Measurements from ENCODE around the gene FRMD4A.

DNA sequence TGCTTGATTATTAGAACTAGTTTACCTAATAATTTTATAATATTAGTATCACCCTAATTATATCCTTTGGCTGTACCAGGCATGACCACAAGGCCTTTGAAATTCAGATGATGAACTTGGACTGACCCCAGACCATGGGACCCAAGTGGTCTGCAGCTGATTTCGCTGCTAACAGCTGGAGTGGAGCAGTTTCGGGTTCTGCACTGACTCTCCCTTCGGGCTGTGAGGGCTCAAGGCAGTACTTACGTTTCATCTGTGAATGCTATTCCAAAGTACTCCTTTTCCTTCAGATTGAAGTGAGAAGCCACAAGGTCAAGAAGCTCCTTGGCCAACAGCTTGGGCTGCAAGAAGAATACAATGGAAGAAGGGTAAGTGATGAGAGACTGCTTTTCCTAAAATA, 520.2 kb downstream of the FRMD4A start:
- TF ChIP-seq, protein P1, sequence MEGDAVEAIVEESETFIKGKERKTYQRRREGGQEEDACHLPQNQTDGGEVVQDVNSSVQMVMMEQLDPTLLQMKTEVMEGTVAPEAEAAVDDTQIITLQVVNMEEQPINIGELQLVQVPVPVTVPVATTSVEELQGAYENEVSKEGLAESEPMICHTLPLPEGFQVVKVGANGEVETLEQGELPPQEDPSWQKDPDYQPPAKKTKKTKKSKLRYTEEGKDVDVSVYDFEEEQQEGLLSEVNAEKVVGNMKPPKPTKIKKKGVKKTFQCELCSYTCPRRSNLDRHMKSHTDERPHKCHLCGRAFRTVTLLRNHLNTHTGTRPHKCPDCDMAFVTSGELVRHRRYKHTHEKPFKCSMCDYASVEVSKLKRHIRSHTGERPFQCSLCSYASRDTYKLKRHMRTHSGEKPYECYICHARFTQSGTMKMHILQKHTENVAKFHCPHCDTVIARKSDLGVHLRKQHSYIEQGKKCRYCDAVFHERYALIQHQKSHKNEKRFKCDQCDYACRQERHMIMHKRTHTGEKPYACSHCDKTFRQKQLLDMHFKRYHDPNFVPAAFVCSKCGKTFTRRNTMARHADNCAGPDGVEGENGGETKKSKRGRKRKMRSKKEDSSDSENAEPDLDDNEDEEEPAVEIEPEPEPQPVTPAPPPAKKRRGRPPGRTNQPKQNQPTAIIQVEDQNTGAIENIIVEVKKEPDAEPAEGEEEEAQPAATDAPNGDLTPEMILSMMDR (IDR thresholded peaks at IDR 0.05; ENCODE audit: low read length): no peak
- TF ChIP-seq EZH2 (optimal IDR thresholded peaks at IDR 0.05; ENCODE audit: low read depth, low read length) (no peak), EZH2phosphoT487 (IDR thresholded peaks at IDR 0.05; ENCODE audit: low read length) (no peak)

All from MM.1S (cell line).